Mesothelial cell of epicardium (in vitro differentiated cells): Measurements from ENCODE around the gene IFIT3. TPM values are rescaled to one million over a fixed set of nuclear protein-coding genes. Genes with fewer than 3 reads are reported as not detected.

ENCODE experiments used
- DNase-seq, 2 experiments: peaks; one replicate each; pipeline ENCODE4 v3.0.0; 2021; ENCODE audit warnings: low spot score in 2 of 2; ENCODE audit not compliant: unreplicated experiment in 2 of 2
- H3K27ac Mint-ChIP-seq: 2 replicates; pipeline ENCODE4 v1.8.0; 2021; ENCODE audit warnings: mixed read lengths
- H3K27me3 Mint-ChIP-seq: 2 replicates; pipeline ENCODE4 v1.8.0; 2021; ENCODE audit warnings: low read depth, mixed read lengths
- H3K36me3 Mint-ChIP-seq: 2 replicates; pipeline ENCODE4 v1.8.0; 2021; ENCODE audit warnings: mixed read lengths
- H3K4me1 Mint-ChIP-seq: 2 replicates; pipeline ENCODE4 v1.8.0; 2021; ENCODE audit warnings: mixed read lengths
- H3K4me3 Mint-ChIP-seq: 2 replicates; pipeline ENCODE4 v1.8.0; 2021; ENCODE audit warnings: mild to moderate bottlenecking, moderate library complexity, mixed read lengths
- H3K9me3 Mint-ChIP-seq: 2 replicates; pipeline ENCODE4 v1.8.0; 2021; ENCODE audit warnings: mixed read lengths
- total RNA-seq: library from RNA; stranded (reverse); gene quantifications from 3 replicates; pipeline ENCODE4 v1.2.1, GENCODE V29; 2021
- TF ChIP-seq, protein P1 (sequence below): fragments of 200-600 bp; sonication (generic); IDR thresholded peaks from one replicate; pipeline ENCODE4 v1.5.0; 2021; ENCODE audit warnings: antibody characterized with exemption; ENCODE audit not compliant: unreplicated experiment

The IFIT3 gene
- total RNA-seq, 1 donor from 2014 or later: 17.8 TPM

DNA sequence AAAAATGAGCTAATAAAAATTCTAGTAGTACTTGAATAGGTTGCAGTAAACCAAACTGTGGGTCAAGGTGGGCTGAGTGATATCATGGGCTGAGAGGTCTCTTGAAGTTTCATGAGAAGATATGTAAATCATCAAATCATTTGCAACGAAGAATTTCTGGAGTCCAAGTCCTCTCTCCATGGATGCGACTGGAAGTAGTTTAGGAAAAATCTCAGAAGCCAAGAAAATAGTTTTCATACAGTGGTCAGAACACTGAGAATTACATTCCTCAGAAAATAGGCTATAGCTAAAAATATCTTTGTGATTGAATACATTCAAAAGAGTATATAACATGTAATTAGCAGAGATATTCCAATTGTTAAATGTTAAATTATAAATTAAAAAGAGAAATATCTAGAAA lies 61.0 kb downstream of the IFIT3 start:
- no peaks in the 10 kb centered on the region for H3K27me3 Mint-ChIP-seq
- no peak overlapping the region for H3K27ac Mint-ChIP-seq
- H3K4me1 Mint-ChIP-seq: peaks cover 18% of the 10 kb centered on the region

DNA sequence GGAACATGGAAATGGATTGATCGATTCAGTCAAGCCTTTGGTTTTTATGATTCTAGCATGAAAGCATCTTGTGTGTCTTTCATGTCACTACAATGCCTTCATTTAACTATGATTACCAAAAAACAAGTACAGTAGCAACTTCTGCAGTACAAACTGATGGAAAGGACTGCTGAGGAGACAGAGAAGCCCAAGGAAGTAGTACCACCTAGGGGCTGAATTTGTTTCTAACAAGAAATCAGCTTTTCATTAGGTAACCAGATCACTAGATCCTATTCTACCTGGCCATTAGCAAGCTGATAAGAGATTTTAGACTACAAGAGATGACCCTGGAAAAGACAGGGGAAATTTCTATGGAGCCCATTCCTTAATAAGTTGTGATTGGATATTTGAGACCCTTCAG lies 61.5 kb downstream of the IFIT3 start:
- no peak for DNase-seq
- Mint-ChIP-seq H3K36me3 (no peaks in the 10 kb centered on the region), H3K4me1 (peaks cover 23% of the 10 kb centered on the region), H3K27ac (no peak overlapping the region), H3K4me3 (no peak overlapping the region), H3K27me3 (no peaks in the 10 kb centered on the region), H3K9me3 (no peaks in the 10 kb centered on the region)
- TF ChIP-seq, protein P1, sequence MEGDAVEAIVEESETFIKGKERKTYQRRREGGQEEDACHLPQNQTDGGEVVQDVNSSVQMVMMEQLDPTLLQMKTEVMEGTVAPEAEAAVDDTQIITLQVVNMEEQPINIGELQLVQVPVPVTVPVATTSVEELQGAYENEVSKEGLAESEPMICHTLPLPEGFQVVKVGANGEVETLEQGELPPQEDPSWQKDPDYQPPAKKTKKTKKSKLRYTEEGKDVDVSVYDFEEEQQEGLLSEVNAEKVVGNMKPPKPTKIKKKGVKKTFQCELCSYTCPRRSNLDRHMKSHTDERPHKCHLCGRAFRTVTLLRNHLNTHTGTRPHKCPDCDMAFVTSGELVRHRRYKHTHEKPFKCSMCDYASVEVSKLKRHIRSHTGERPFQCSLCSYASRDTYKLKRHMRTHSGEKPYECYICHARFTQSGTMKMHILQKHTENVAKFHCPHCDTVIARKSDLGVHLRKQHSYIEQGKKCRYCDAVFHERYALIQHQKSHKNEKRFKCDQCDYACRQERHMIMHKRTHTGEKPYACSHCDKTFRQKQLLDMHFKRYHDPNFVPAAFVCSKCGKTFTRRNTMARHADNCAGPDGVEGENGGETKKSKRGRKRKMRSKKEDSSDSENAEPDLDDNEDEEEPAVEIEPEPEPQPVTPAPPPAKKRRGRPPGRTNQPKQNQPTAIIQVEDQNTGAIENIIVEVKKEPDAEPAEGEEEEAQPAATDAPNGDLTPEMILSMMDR: no peak

More for the DNA sequence above, 61.0 kb downstream of the IFIT3 start:
- Mint-ChIP-seq H3K4me3 (no peak overlapping the region), H3K36me3 (no peaks in the 10 kb centered on the region), H3K9me3 (no peaks in the 10 kb centered on the region)
- TF ChIP-seq, protein P1: no peak
- no peak for DNase-seq

Other genes starting within 250 kb of the IFIT3 start
- not detected in 3 replicates for gene CH25H, start 120.7 kb upstream of the IFIT3 start, total RNA-seq
- gene LIPA, start 76.2 kb upstream of the IFIT3 start, total RNA-seq: 24.2 to 27.3 TPM (median 24.8 TPM) in 3 replicates
- 2.3 to 3.6 TPM (median 2.9 TPM) in 3 replicates for gene IFIT2, start 26.0 kb upstream of the IFIT3 start, total RNA-seq
- not detected in 3 replicates for gene IFIT1B, start 50.1 kb downstream of the IFIT3 start, total RNA-seq
- 34.5 to 44.1 TPM (median 35.4 TPM) in 3 replicates for gene IFIT1, start 64.6 kb downstream of the IFIT3 start, total RNA-seq
- 19.1 to 20.5 TPM (median 20.1 TPM) in 3 replicates for gene IFIT5, start 86.6 kb downstream of the IFIT3 start, total RNA-seq
- gene SLC16A12, start 207.6 kb downstream of the IFIT3 start, total RNA-seq: 3.0 to 3.1 TPM (median 3.1 TPM) in 3 replicates